Keratinocyte (primary cell): ENCODE results near the gene RTEL1. TPM values are rescaled to one million over a fixed set of nuclear protein-coding genes. Genes with fewer than 3 reads are reported as not detected.

Experiments used
- DNase-seq: peaks from one replicate; pipeline ENCODE4 v3.0.0-alpha.2; 2011; ENCODE audit warnings: low read depth, missing footprints, low spot score
- FAIRE-seq: peaks from 2 replicates; lab custom pipeline; 2011; peaks lifted over from hg19 to GRCh38; lab: Jason Lieb, UNC
- H2AFZ ChIP-seq: 2 replicates; pipeline ENCODE4 v1.6.0; 2012; ENCODE audit warnings: low read length, control low read depth, inconsistent platforms; ENCODE audit not compliant: control insufficient read depth
- H3K27ac ChIP-seq: 2 replicates; pipeline ENCODE4 v1.5.1; 2011; ENCODE audit warnings: low read length; ENCODE audit not compliant: control insufficient read depth, insufficient read depth
- H3K27me3 ChIP-seq: 3 replicates; pipeline ENCODE4 v1.6.0; 2011; ENCODE audit warnings: low read length; ENCODE audit not compliant: control insufficient read depth, insufficient read depth; ENCODE audit errors: extremely low read depth
- H3K36me3 ChIP-seq, 2 experiments: 2 replicates in 1 of 2; 3 replicates in 1 of 2; pipeline ENCODE4 v1.5.1; 2011; ENCODE audit warnings: low read length in 2 of 2, mild to moderate bottlenecking in 1 of 2; ENCODE audit not compliant: control insufficient read depth in 2 of 2, insufficient read depth in 2 of 2; ENCODE audit errors: extremely low read depth in 1 of 2
- H3K4me1 ChIP-seq: 3 replicates; pipeline ENCODE4 v1.5.1; 2011; ENCODE audit warnings: low read length; ENCODE audit not compliant: control insufficient read depth, insufficient read depth; ENCODE audit errors: extremely low read depth
- H3K4me2 ChIP-seq: 3 replicates; pipeline ENCODE4 v1.6.0; 2011; ENCODE audit warnings: low read depth, low read length; ENCODE audit not compliant: control insufficient read depth, insufficient read depth; ENCODE audit errors: extremely low read depth
- H3K4me3 ChIP-seq, 3 experiments: fragments of 200-600 bp in 1 of 3; sonication (generic) in 1 of 3; 2 replicates in 2 of 3; 3 replicates in 1 of 3; pipeline ENCODE4 v1.5.1; 2011 to 2016; ENCODE audit warnings: low read length in 3 of 3, mild to moderate bottlenecking in 3 of 3, control low read depth in 2 of 3, inconsistent platforms in 1 of 3, low read depth in 1 of 3, mixed read lengths in 1 of 3, mixed run types in 1 of 3, moderate library complexity in 1 of 3; ENCODE audit not compliant: control insufficient read depth in 2 of 3, insufficient read depth in 2 of 3; ENCODE audit errors: extremely low read depth in 1 of 3
- H3K79me2 ChIP-seq: 2 replicates; pipeline ENCODE4 v1.6.0; 2012; ENCODE audit warnings: low read length; ENCODE audit not compliant: control insufficient read depth, insufficient read depth
- H3K9ac ChIP-seq: 3 replicates; pipeline ENCODE4 v1.6.0; 2011; ENCODE audit warnings: low read length; ENCODE audit not compliant: control insufficient read depth, insufficient read depth; ENCODE audit errors: extremely low read depth
- H3K9me1 ChIP-seq: 3 replicates; pipeline ENCODE4 v1.6.0; 2011; ENCODE audit warnings: low read length; ENCODE audit not compliant: control insufficient read depth, insufficient read depth; ENCODE audit errors: extremely low read depth
- H3K9me3 ChIP-seq: 2 replicates; pipeline ENCODE4 v1.5.1; 2012; ENCODE audit warnings: low read depth, low read length; ENCODE audit not compliant: control insufficient read depth
- H4K20me1 ChIP-seq: 3 replicates; pipeline ENCODE4 v1.6.0; 2011; ENCODE audit warnings: low read length; ENCODE audit not compliant: control insufficient read depth, insufficient read depth; ENCODE audit errors: extremely low read depth
- EZH2 ChIP-seq: IDR thresholded peaks from one replicate; pipeline ENCODE4 v1.6.1; 2012; ENCODE audit warnings: inconsistent platforms, mild to moderate bottlenecking, low read length, moderate library complexity
- dilution Hi-C: fragments of 300-500 bp; cut with MboI; formaldehyde crosslinking; loops from one replicate; pipeline ENCODE4 v1.7.0; 2020; ENCODE audit warnings: low sequenced_read_pairs; ENCODE audit not compliant: extremely low pct_ligation_motif_present
- polyA plus RNA-seq, 5 experiments: library from polyadenylated mRNA; depleted of rRNA in 3 of 5; stranded (reverse) in 3 of 5; stranded (forward) in 1 of 5; unstranded in 1 of 5; fragments of >200 nt; gene quantifications; 1 replicate in 1 of 5; 2 replicates in 3 of 5; 3 replicates in 1 of 5; pipeline versions ENCODE4 v1.2.1 to v1.2.3, GENCODE V29; 2011 to 2012; ENCODE audit warnings: missing spikeins in 2 of 5, low read depth in 1 of 5, low replicate concordance in 1 of 5
- TF ChIP-seq, protein P1 (sequence below), 3 experiments: IDR thresholded peaks in 1 of 3; conservative IDR thresholded peaks in 1 of 3; optimal IDR thresholded peaks in 1 of 3; 2 replicates in 2 of 3; 3 replicates in 1 of 3; pipeline versions ENCODE3 to v1.5.1; 2011; ENCODE audit warnings: low read length in 3 of 3, mild to moderate bottlenecking in 3 of 3, moderate library complexity in 2 of 3, control low read depth in 1 of 3, inconsistent platforms in 1 of 3; ENCODE audit not compliant: insufficient read depth in 2 of 3; ENCODE audit errors: extremely low read depth in 1 of 3

RTEL1 gene
- polyA plus RNA-seq, 1 donor (not counting 4 experiments of a cell fraction or from before 2014, with no cell fraction given), result 12.4 TPM

DNA sequence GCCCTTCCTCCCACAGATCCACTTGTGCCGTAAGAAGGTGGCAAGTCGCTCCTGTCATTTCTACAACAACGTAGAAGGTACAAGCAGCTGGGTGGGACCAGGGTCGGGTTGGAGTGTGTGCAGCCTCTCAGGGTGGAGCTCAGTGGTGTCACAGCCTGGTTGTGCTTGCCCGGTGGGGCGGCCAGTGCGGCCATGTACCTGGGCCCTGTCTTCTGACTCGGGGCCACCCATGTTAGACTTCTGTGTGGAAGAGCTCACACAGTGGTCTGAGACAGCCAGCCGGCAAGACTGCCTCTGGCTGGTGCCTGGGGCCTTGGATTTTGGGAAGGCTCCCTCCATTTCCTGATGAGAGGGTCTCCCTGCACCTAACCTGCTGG is 4.7 kb downstream of the RTEL1 start:
- DNase-seq, result no peak
- H3K9ac ChIP-seq, result no peak overlapping the region
- no peak overlapping the region for H3K4me2 ChIP-seq
- no peaks in the 10 kb centered on the region for H3K9me3 ChIP-seq
- no peaks in the 10 kb centered on the region for H4K20me1 ChIP-seq
- no peak for TF ChIP-seq EZH2
- TF ChIP-seq, protein P1, sequence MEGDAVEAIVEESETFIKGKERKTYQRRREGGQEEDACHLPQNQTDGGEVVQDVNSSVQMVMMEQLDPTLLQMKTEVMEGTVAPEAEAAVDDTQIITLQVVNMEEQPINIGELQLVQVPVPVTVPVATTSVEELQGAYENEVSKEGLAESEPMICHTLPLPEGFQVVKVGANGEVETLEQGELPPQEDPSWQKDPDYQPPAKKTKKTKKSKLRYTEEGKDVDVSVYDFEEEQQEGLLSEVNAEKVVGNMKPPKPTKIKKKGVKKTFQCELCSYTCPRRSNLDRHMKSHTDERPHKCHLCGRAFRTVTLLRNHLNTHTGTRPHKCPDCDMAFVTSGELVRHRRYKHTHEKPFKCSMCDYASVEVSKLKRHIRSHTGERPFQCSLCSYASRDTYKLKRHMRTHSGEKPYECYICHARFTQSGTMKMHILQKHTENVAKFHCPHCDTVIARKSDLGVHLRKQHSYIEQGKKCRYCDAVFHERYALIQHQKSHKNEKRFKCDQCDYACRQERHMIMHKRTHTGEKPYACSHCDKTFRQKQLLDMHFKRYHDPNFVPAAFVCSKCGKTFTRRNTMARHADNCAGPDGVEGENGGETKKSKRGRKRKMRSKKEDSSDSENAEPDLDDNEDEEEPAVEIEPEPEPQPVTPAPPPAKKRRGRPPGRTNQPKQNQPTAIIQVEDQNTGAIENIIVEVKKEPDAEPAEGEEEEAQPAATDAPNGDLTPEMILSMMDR (optimal IDR thresholded peaks at IDR 0.05 in 1 of 3, IDR thresholded peaks at IDR 0.05 in 1 of 3, conservative IDR thresholded peaks at IDR 0.05 in 1 of 3; ENCODE audit: extremely low read depth in 1 of 3, insufficient read depth in 2 of 3, low read length in 3 of 3), result no peak
- no peaks in the 10 kb centered on the region for H3K9me1 ChIP-seq
- dilution Hi-C loops, result no loop called here
- no peaks in the 10 kb centered on the region for H3K27me3 ChIP-seq
- FAIRE-seq, result no peak
- peaks cover 28% of the 10 kb centered on the region for H3K79me2 ChIP-seq
- no peak overlapping the region for H3K27ac ChIP-seq
- no peak overlapping the region for H2AFZ ChIP-seq
- H3K4me3 ChIP-seq, result no peak overlapping the region
- H3K4me1 ChIP-seq, result peaks cover 8% of the 10 kb centered on the region
- peaks cover 27 to 28% of the 10 kb centered on the region in 2 experiments for H3K36me3 ChIP-seq

DNA sequence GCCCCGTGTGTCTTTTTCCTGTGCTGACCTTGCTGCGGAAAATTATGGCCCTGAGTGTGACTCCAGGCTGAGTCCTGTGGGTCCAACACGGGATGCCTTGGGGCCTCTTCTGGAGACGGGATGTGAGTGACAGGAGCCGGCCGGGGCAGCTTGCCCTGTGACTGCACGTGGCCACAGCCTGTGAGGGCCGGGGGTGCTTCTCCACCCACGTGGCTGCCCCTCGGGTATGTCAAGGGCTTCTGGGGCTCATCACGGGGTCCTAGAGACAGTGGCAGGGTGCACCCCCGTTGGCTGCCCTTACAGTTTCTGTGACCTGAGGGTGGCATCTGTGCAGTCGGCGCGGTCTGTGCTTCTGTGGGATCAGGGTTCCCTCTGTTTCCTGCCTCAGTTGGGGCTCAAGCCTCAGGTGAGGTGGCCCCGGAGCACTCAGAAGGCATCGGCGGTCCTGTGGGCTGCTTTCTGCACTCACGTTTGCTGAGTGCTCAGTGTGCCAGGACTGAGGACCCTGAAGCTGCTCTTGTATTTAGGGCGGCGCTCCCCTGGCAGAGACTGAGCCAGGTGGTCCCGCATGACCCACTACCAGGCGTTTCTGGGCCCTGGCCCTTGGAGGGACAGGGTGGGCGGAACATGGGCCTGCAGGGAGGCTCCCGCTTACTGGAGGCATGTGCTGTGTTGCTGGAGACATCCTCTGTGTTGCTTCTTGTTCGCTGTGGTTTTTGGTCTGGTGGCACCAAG is 5.4 kb downstream of the RTEL1 start:
- FAIRE-seq, result no peak
- Histone ChIP-seq H3K4me1 (peaks cover 8% of the 10 kb centered on the region), H3K4me3 (no peak overlapping the region), H3K27ac (no peak overlapping the region), H2AFZ (no peak overlapping the region), H3K9ac (no peak overlapping the region), H3K79me2 (peaks cover 28% of the 10 kb centered on the region), H4K20me1 (no peaks in the 10 kb centered on the region), H3K9me1 (no peaks in the 10 kb centered on the region), H3K4me2 (no peak overlapping the region), H3K27me3 (no peaks in the 10 kb centered on the region), H3K36me3 (peaks cover 27 to 28% of the 10 kb centered on the region in 2 experiments), H3K9me3 (no peaks in the 10 kb centered on the region)
- DNase-seq, result no peak
- dilution Hi-C loops, result no loop called here
- TF ChIP-seq, protein P1 (optimal IDR thresholded peaks at IDR 0.05 in 1 of 3, IDR thresholded peaks at IDR 0.05 in 1 of 3, conservative IDR thresholded peaks at IDR 0.05 in 1 of 3; ENCODE audit: extremely low read depth in 1 of 3, insufficient read depth in 2 of 3, low read length in 3 of 3), result no peak
